HG03025 (cell line): ENCODE results near the gene UPB1.

ENCODE experiments used
- ATAC-seq: cut with Tn5 transposase; IDR thresholded peaks from one replicate; pipeline ENCODE4 v1.9.1; 2021; ENCODE audit warnings: mild to moderate bottlenecking, moderate library complexity; ENCODE audit not compliant: unreplicated experiment, low FRiP score

The UPB1 gene

DNA sequence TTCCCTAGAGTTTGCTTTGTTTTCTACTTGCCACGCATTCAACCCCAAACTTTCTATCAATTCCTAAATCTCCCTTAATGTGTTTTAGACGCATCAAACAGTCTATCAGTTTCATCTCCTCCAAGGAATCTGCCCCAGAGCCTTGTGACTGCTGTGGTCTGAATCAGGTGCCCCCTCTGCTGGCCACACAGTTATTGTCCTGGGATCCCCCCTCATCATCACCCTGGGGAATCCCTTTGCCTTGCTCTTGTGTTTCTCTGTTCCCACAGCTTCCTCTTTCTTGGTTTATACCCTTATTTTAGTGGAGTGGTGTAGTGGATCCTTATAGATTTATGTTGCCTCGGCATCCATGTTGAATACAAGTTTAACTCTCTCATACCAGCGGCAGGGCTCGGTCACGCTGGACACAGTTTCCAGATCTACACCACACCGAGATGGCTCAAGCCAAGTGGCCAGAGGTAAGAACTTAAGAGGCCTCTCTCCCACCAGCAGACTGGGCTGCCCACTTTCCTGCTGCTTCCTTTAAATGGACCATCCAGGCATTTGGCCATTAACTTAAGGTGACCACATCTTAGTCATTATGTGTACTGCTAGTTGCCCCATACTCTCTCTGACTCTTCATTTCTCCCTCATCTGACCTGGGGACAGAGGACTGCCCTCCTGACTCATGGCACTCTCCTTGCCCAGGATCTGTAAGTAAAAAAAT, 8.2 kb downstream of the UPB1 start:
- no peak for ATAC-seq

- ATAC-seq = no peak
Observed at GRCh38 chr22:24503843-24504338, 8.8 kb downstream of the UPB1 start.

DNA sequence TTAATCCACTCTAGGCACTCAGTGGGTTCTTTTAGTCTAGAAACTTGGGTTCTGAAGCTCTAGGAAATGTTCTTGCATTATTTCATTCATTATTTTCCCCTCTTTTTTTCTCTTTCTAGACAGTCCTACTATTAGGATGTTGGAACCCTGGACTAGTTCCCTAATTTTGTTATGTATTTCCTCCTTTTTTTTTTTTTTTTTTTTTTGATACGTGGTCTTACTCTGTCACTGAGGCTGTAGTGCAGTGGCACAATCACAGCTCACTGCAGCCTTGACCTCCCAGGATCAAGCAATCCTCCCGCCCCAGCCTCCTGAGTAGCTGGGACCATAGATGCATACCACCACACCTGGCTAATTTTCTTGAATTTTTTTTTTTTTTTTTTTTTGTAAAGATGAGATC, 9.4 kb downstream of the UPB1 start:
- ATAC-seq = no peak

DNA sequence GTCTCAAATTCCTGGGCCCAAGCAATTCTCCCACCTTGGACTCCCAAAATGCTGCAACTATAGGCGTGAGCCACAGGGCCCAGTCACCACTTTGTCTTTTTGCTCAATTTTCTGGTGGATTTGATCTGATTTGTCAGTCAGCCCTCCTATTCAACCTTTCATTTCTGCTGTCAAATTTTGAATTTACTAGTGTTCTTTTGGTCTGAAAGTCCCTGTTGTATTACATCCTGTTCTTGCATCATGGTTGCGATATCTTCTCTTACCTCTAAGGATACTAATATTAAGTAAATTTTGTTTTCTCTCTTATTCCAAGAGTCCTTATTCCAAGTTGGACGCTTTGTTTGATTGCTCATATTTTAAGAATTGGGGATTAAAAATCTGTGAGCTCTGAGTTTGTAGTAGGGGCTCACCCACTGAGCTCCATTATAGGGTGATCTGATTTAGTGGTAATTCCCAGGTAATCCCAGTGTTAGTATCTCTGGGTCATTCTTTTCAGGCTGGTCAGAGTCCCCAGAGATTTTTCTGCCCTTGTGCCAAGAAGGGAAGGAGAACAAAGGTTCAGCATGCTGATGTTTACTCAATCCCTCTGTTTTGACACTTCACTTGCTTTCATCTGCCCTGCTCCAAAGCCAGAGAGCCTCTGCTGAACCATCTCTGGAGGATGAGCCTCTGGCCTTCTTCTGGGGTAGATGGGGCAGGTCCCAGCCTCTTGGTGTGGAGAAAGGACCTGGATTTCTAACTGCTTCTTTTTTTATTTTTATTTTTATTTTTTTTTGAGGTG, 10.0 kb downstream of the UPB1 start:
- ATAC-seq = no peak

DNA sequence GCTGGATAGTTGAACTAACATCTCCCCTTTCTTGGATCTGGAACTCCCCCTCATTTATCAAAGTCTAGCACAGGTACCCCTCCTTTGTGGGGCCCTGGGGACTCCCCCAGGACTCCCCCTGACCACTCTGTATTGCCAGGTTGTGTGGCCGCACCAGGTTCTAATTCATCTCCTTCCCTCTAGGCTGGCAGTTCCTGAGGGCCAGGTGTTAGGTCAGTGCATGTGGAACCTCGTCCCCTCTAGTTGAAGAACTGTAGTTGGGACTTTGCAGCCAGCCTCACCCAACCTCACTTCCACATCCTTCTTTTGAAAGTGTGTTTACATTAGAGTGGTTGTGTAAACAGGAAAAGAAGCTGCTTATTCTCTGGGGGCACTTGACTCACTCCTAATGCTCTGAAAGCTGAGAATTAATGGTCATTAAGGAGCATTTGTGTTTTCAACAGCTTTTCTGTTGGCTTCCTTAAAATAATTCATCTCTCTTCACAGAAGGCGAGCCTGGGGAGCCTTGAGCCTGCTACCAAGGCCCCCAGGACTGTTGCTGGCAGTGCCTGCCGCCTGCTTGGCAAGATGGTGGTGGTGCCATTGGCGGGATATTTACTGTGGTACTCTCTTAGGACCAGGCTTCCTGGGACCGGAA, 11.8 kb downstream of the UPB1 start:
- ATAC-seq = no peak

DNA sequence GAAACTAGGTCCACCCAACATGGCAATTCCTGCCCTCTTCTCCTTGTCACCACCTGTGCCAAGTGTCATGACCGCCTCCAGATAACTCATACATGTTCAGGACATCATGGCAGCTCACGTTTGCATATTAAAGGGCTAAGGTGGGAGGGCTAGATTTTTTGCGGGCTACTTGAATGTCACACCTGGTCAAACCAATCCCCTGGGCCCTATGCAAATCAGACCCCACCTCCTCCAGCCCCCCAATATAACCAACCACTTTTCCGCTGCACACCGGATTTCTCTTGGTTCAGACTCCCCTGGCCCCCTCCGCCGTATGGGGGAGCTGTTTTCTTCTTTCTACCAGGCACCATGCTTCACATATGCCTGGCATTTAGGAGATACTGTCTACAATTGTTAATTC, 12.6 kb downstream of the UPB1 start:
- no peak for ATAC-seq

- ATAC-seq = no peak
Observed at GRCh38 chr22:24510637-24511625, 15.8 kb downstream of the UPB1 start.

DNA sequence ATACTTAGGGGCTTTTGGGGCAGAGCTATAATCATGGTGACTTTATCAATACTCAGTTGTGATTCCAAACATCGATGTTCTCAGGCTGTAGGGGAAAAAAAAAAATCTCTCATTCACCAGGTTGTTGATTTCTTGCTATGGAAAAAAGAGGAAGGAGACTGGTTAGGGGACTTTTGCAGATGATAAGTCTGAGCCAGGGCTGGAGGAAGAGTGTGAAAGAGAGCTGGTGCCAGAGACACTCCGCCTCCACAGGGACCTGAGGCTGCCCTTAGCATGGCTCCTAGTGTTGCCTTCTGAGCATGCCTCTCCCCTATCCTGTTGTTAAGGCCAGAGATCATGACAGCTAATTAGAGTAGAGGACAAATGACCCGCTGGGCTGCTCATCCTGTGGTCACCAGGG, 16.9 kb downstream of the UPB1 start:
- no peak for ATAC-seq

DNA sequence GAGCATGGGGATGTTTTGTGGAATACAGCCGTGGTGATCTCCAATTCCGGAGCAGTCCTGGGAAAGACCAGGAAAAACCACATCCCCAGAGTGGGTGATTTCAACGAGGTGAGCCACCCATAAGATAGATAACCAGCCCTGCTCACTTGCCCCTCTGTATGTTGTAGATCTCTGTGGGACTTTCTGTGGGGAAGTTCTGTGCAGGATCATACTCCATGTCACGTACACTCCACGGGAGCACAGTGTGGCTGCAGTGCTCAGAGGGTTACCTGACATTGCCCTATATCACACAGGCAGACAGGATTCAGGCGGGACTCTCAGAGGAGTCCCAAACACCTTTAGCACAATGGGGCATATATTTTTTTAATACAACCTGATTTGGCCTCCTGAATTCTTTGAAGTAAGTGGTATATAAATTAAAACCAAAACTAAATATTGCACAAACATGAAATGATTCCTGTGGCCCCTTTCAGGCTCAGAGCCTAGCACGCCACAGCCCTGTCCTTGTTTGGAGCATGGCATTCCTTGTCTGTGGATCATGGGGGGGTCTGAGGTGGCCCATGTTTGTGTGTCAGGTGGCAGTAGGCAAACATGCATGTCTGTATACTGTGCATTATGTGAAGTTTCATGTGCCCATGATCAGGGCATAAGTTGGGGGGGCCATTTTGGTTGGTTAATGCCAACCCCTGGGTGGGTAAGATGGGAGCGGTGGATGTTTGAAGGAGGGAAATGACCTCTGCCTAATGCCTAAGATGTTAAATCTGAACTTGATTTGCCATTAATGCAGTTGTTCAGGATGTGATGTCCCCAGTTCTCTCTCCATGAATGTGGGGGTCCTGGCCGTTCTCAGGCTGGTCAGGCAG, 18.5 kb downstream of the UPB1 start:
- ATAC-seq = no peak

GRCh38 chr22:24514241-24515026, 19.3 kb downstream of the UPB1 start:
- ATAC-seq = no peak

DNA sequence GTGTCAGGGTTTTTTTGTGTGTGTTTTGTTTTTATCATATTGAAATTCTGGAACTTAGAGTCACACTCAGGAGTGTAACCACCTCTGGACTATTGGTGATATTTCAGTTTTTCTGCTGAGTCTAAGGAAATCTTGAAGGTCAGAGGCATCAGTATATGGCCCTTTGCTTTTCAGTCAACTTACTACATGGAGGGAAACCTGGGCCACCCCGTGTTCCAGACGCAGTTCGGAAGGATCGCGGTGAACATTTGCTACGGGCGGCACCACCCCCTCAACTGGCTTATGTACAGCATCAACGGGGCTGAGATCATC, 19.9 kb downstream of the UPB1 start:
- no peak for ATAC-seq

GRCh38 chr22:24516301-24516737, 21.2 kb downstream of the UPB1 start:
- no peak for ATAC-seq

DNA sequence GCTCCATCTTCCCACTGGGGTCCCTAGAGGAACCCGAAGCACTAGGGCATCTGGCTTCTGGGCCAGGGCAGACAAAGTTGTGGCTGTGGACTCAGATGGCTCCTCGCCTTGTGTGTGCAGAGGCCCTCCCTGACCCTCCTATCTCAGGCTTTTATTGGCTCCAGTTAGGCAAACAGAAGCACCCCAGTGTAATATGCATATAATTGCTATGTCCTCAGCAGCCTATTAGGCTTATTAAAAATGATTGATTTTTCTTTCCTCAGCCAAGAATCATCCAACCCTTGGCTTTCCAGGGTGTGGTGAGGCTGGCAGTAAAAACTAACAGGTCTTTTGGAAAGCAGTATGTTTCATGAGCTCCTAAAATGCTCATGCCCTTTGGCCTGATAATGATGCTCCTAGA, 22.3 kb downstream of the UPB1 start:
- no peak for ATAC-seq

DNA sequence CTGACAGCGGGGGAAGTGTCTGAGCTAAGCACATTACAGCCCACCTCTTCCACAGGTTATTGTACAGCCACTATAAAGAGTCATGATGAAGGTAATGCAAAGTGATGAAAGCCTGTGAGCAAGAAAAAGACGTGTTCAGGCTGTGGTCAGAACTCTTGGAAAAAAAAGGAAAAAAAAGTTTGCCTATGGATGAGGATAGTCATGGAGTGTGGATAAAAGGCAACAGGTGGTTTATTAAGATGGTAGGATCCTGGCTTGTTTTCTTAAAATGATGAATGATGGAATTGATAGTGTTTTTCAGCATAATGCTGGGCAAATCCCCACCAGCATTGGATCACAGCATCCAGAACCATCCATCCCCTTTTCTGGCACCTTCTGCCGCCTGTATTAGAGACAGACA, 23.1 kb downstream of the UPB1 start:
- ATAC-seq = no peak

DNA sequence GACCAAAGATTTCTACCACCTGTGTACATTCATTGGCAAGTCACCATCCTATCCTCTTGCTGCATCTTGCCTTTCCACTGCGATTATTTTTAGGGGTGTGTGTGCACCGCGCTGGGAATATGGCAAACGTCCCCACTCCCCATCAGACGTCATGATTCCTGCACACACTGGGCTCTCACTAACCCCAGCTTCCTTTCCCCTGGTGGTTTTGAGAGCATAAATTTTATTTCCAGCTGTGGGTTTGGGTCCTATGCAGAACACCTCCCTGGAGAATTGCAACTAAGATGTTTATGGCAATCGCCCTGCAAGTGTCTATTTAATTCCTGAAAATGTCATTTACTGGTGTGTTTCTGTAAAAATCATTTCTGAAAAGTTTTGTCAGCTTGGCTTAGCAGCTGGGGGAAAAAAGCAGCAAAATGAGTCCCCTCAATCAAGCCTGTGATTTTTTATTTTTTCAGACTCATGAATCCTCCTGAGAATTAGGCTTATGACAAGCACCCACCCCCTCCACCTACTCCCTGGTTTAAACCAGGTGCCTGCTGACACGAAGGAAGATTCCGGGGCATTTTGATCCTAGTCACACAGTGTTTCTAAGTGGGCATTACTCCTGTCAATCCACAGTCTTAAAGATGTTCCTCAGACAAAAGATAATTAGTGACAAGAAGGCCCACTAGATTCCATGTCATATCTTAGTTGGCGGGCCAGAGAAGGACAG, 23.8 kb downstream of the UPB1 start:
- ATAC-seq = no peak

- ATAC-seq = no peak
Observed at GRCh38 chr22:24519496-24519895, 24.4 kb downstream of the UPB1 start.

DNA sequence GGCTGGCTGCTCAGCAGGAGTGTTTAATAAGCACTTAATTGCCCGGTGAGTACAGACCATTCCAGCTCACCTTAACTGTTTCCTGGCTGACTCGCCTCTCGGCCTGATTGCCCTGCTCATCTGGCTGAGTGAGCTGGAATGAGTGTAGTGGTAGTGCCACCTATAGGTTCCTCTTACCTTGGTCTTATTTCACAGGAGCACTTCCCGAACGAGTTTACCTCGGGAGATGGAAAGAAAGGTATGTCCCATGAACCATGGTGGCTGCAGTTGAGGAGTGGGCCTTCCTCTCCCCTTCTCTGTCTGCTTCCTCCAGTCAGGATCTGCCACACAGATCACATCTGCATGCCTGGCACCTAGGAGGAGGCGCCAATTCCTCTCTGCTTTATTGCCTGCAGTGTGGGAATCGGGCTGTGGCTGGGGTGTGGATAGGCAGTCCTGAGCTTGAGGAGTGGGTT, 26.7 kb downstream of the UPB1 start:
- ATAC-seq = no peak

- ATAC-seq = no peak
Observed at GRCh38 chr22:24523873-24524272, 28.7 kb downstream of the UPB1 start.
